Prostate gland (tissue), 2 donors: ENCODE measurements around the gene SERTAD1. TPM values are rescaled to one million over a fixed set of nuclear protein-coding genes. Genes with fewer than 3 reads are reported as not detected.

Experiments
- DNase-seq: peaks from one replicate; pipeline ENCODE4 v3.0.0-alpha.2; 2019; ENCODE audit warnings: low spot score
- H3K27ac ChIP-seq, 2 donors: fragments of 200-600 bp; sonication (generic); 2 replicates each; pipeline ENCODE4 v1.5.1; 2017 to 2019
- H3K27me3 ChIP-seq: fragments of 200-600 bp; sonication (generic); replicated peaks from 2 replicates; pipeline ENCODE4 v1.5.1; 2019; ENCODE audit not compliant: insufficient read depth
- H3K36me3 ChIP-seq, 2 donors: fragments of 200-600 bp; sonication (generic); 1 replicate in 1 of 2; 2 replicates in 1 of 2; pipeline versions ENCODE4 v1.5.1 to v1.8.1; 2017 to 2019
- H3K4me1 ChIP-seq: fragments of 200-600 bp; sonication (generic); replicated peaks from 2 replicates; pipeline ENCODE4 v1.5.1; 2019
- H3K4me3 ChIP-seq, 2 donors: fragments of 200-600 bp; sonication (generic); 2 replicates each; pipeline ENCODE4 v1.5.1; 2017 to 2019
- H3K9me3 ChIP-seq: fragments of 200-600 bp; sonication (generic); 2 replicates; pipeline ENCODE4 v1.5.1; 2017
- POLR2A ChIP-seq: fragments of 450-650 bp; IDR thresholded peaks from one replicate; pipeline ENCODE4 v1.6.1; 2016; ENCODE audit warnings: antibody characterized with exemption, mild to moderate bottlenecking
- POLR2AphosphoS5 ChIP-seq: sonication (generic); formaldehyde crosslinking; IDR thresholded peaks from one replicate; pipeline ENCODE4 v1.6.1; 2017; ENCODE audit warnings: antibody characterized with exemption
- WGBS: methylation state at CpG from one replicate; pipeline ENCODE4 v1.1.5; 2018; 5-methylcytosine and 5-hydroxymethylcytosine counted together
- intact Hi-C: fragments of 100-400 bp; cut with DNase I; formaldehyde crosslinking; loops from one replicate; pipeline ENCODE4 v1.14.2; 2022
- small RNA-seq, 2 donors: library from RNA; depleted of rRNA; stranded (forward); fragments of <200 nt; gene quantifications; one replicate each; pipeline ENCODE3, GENCODE V24; 2016
- total RNA-seq, 2 donors: library from RNA; depleted of rRNA; stranded (reverse); fragments of >200 nt; gene quantifications; one replicate each; pipeline ENCODE4 v1.1.0, GENCODE V29; 2016
- TF ChIP-seq, protein P1 (sequence below), 4 experiments: fragments of 200-600 bp in 2 of 4; fragments of 450-650 bp in 2 of 4; sonication (generic) in 2 of 4; IDR thresholded peaks; 1 replicate in 3 of 4; 2 replicates in 1 of 4; pipeline ENCODE4 v1.5.1; 2016 to 2019; ENCODE audit warnings: antibody characterized with exemption in 4 of 4, mild to moderate bottlenecking in 2 of 4, moderate library complexity in 2 of 4

Gene SERTAD1
- total RNA-seq, 2 donors from 2014 or later = 15.9 to 19.5 TPM

DNA sequence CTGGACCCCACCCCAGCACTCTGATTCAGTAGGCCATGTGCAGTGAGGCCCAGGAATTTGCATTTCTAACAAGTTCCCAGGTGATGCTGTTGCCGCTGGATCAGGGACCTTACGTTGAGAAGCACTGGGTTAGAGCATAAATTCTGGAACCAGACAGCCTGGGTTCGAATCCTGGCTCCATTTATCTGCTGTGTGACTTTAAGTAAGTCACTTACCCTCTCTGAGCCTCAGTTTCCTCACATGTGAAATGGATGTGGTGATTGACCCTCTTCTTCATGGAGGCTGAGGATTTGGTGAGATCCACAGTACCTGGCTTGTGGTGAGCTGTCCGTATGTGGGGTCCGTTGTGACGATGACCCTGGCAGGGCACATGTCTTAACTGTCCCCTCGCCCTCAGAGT is 51.7 kb downstream of the SERTAD1 start:
- no peak overlapping the region for H3K27ac ChIP-seq
- H3K9me3 ChIP-seq = no peaks in the 10 kb centered on the region
- TF ChIP-seq, protein P1, sequence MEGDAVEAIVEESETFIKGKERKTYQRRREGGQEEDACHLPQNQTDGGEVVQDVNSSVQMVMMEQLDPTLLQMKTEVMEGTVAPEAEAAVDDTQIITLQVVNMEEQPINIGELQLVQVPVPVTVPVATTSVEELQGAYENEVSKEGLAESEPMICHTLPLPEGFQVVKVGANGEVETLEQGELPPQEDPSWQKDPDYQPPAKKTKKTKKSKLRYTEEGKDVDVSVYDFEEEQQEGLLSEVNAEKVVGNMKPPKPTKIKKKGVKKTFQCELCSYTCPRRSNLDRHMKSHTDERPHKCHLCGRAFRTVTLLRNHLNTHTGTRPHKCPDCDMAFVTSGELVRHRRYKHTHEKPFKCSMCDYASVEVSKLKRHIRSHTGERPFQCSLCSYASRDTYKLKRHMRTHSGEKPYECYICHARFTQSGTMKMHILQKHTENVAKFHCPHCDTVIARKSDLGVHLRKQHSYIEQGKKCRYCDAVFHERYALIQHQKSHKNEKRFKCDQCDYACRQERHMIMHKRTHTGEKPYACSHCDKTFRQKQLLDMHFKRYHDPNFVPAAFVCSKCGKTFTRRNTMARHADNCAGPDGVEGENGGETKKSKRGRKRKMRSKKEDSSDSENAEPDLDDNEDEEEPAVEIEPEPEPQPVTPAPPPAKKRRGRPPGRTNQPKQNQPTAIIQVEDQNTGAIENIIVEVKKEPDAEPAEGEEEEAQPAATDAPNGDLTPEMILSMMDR (IDR thresholded peaks at IDR 0.05) = no peak
- no peak for TF ChIP-seq POLR2A
- no peak for TF ChIP-seq POLR2AphosphoS5
- no peak for DNase-seq
- no peak overlapping the region for H3K4me3 ChIP-seq
- intact Hi-C loops = no loop called here
- no peaks in the 10 kb centered on the region for H3K4me1 ChIP-seq
- H3K27me3 ChIP-seq = no peaks in the 10 kb centered on the region
- H3K36me3 ChIP-seq = peaks cover 0 to 6% of the 10 kb centered on the region in 2 donors
- WGBS = 97% methylated on average over 7 of the region's 7 CpGs

- intact Hi-C loops = no loop called here
- H3K4me3 ChIP-seq = no peak overlapping the region
- H3K27ac ChIP-seq = no peak overlapping the region
- no peaks in the 10 kb centered on the region for H3K27me3 ChIP-seq
- TF ChIP-seq, protein P1 (IDR thresholded peaks at IDR 0.05) = no peak
- no peak for TF ChIP-seq POLR2AphosphoS5
- TF ChIP-seq POLR2A = no peak
- WGBS = 86% methylated on average over 5 of the region's 5 CpGs
- no peak for DNase-seq
- H3K9me3 ChIP-seq = no peaks in the 10 kb centered on the region
- no peaks in the 10 kb centered on the region for H3K4me1 ChIP-seq
- H3K36me3 ChIP-seq = peaks cover 0 to 4% of the 10 kb centered on the region in 2 donors
These were observed 54.0 kb downstream of the SERTAD1 start for GRCh38 chr19:40371802-40372122.

Small RNA genes within 50 kb of the gene (small RNA-seq; reads per million reads assigned to genes)
- 0 reads per million in 2 donors for gene RF00017

Other genes with a start within 250 kb of the SERTAD1 start
- gene MAP3K10, start 234.6 kb downstream of the SERTAD1 start, total RNA-seq = 10 to 100 TPM; 10.5 to 23.8 TPM
- not detected for gene TTC9B, start 207.6 kb downstream of the SERTAD1 start, total RNA-seq
- under 1 TPM; 0.82 to 0.85 TPM for gene CCNP, start 199.3 kb downstream of the SERTAD1 start, total RNA-seq
- gene AKT2, start 140.6 kb downstream of the SERTAD1 start, total RNA-seq = 100 to 1,000 TPM in 1 of 2 donors, 10 to 100 TPM in 1; 95.3 to 171 TPM
- 10 to 100 TPM; 20.8 to 27.3 TPM for gene C19orf47, start 77.6 kb downstream of the SERTAD1 start, total RNA-seq
- 100 to 1,000 TPM; 328 to 639 TPM for gene PLD3, start 77.3 kb downstream of the SERTAD1 start, total RNA-seq
- gene HIPK4, start 35.8 kb downstream of the SERTAD1 start, total RNA-seq = 1 to 10 TPM in 1 of 2 donors, under 1 TPM in 1; 0.14 to 2.6 TPM
- gene PRX, start 12.6 kb downstream of the SERTAD1 start, total RNA-seq = 10 to 100 TPM in 1 of 2 donors, 1 to 10 TPM in 1; 4.1 to 10.7 TPM
- gene SERTAD3, start 18.3 kb upstream of the SERTAD1 start, total RNA-seq = 10 to 100 TPM; 22.7 to 37.3 TPM
- 100 to 1,000 TPM; 101 to 261 TPM for gene BLVRB, start 39.8 kb upstream of the SERTAD1 start, total RNA-seq
- gene SPTBN4, start 41.0 kb upstream of the SERTAD1 start, total RNA-seq = 10 to 100 TPM in 1 of 2 donors, 1 to 10 TPM in 1; 5.2 to 21.9 TPM
- gene SHKBP1, start 150.9 kb upstream of the SERTAD1 start, total RNA-seq = 10 to 100 TPM; 54.6 to 91.6 TPM
- gene LTBP4, start 175.4 kb upstream of the SERTAD1 start, total RNA-seq = 100 to 1,000 TPM; 160 to 500 TPM